Astrocyte (in vitro differentiated cells and primary cell): ENCODE measurements around the gene SFXN3. TPM values are rescaled to one million over a fixed set of nuclear protein-coding genes. Genes with fewer than 3 reads are reported as not detected.

Experiments used
- DNase-seq: peaks from one replicate; pipeline ENCODE4 v3.0.0-alpha.2; 2010; ENCODE audit warnings: low read depth
- FAIRE-seq: peaks from 2 replicates; lab custom pipeline; 2011; peaks lifted over from hg19 to GRCh38; lab: Jason Lieb, UNC
- H2AFZ ChIP-seq: 2 replicates; pipeline ENCODE4 v1.6.0; 2012; ENCODE audit warnings: low read depth, low read length, inconsistent platforms
- H3K27ac ChIP-seq: 2 replicates; pipeline ENCODE4 v1.5.1; 2011; ENCODE audit warnings: low read depth, low read length, inconsistent platforms
- H3K27me3 ChIP-seq: 2 replicates; pipeline ENCODE4 v1.6.0; 2011; ENCODE audit warnings: low read length, inconsistent platforms; ENCODE audit not compliant: insufficient read depth
- H3K36me3 ChIP-seq: 2 replicates; pipeline ENCODE4 v1.5.1; 2011; ENCODE audit warnings: low read length, inconsistent platforms; ENCODE audit not compliant: insufficient read depth
- H3K4me1 ChIP-seq: 2 replicates; pipeline ENCODE4 v1.5.1; 2011; ENCODE audit warnings: low read length, inconsistent platforms; ENCODE audit not compliant: insufficient read depth
- H3K4me2 ChIP-seq: 2 replicates; pipeline ENCODE4 v1.6.0; 2012; ENCODE audit warnings: low read length, inconsistent platforms
- H3K4me3 ChIP-seq: 2 replicates; pipeline ENCODE4 v1.5.1; 2011; ENCODE audit warnings: low read depth, mild to moderate bottlenecking, low read length, inconsistent platforms; ENCODE audit not compliant: insufficient read depth
- H3K79me2 ChIP-seq: 2 replicates; pipeline ENCODE4 v1.6.0; 2012; ENCODE audit warnings: mild to moderate bottlenecking, low read length, inconsistent platforms; ENCODE audit not compliant: insufficient read depth
- H3K9ac ChIP-seq: 2 replicates; pipeline ENCODE4 v1.6.0; 2012; ENCODE audit warnings: mild to moderate bottlenecking, low read length, inconsistent platforms
- H3K9me3 ChIP-seq: 2 replicates; pipeline ENCODE4 v1.5.1; 2012; ENCODE audit warnings: low read depth, mild to moderate bottlenecking, low read length, inconsistent platforms; ENCODE audit not compliant: insufficient read depth
- H4K20me1 ChIP-seq: 2 replicates; pipeline ENCODE4 v1.6.0; 2012; ENCODE audit warnings: low read length, inconsistent platforms; ENCODE audit not compliant: insufficient read depth
- H3K27ac Mint-ChIP-seq: one replicate; pipeline ENCODE4 v1.8.0; 2021; ENCODE audit warnings: mild to moderate bottlenecking, mixed read lengths; ENCODE audit not compliant: unreplicated experiment
- H3K27me3 Mint-ChIP-seq: one replicate; pipeline ENCODE4 v1.8.0; 2021; ENCODE audit warnings: low read depth, mixed read lengths; ENCODE audit not compliant: unreplicated experiment
- H3K36me3 Mint-ChIP-seq: one replicate; pipeline ENCODE4 v1.8.0; 2021; ENCODE audit warnings: low read depth, mixed read lengths; ENCODE audit not compliant: unreplicated experiment
- H3K4me1 Mint-ChIP-seq: one replicate; pipeline ENCODE4 v1.8.0; 2021; ENCODE audit warnings: low read depth, mixed read lengths; ENCODE audit not compliant: unreplicated experiment
- H3K4me3 Mint-ChIP-seq: one replicate; pipeline ENCODE4 v1.8.0; 2021; ENCODE audit warnings: mild to moderate bottlenecking, moderate library complexity, mixed read lengths; ENCODE audit not compliant: unreplicated experiment
- H3K9me3 Mint-ChIP-seq: one replicate; pipeline ENCODE4 v1.8.0; 2021; ENCODE audit warnings: mild to moderate bottlenecking, mixed read lengths; ENCODE audit not compliant: unreplicated experiment
- EZH2 ChIP-seq: IDR thresholded peaks from 2 replicates; pipeline ENCODE4 v1.6.1; 2012; ENCODE audit warnings: mild to moderate bottlenecking, low read length, inconsistent platforms; ENCODE audit not compliant: insufficient read depth
- total RNA-seq: library from RNA; stranded (reverse); gene quantifications from 2 replicates; pipeline ENCODE4 v1.2.1, GENCODE V29; 2021
- TF ChIP-seq, protein P1 (sequence below): IDR thresholded peaks from 2 replicates; pipeline ENCODE4 v1.5.1; 2011; ENCODE audit warnings: low read depth, mild to moderate bottlenecking, inconsistent platforms, low read length, moderate library complexity; ENCODE audit not compliant: insufficient read depth

The SFXN3 gene
- total RNA-seq, 1 donor from 2014 or later, result 68.3 TPM

DNA sequence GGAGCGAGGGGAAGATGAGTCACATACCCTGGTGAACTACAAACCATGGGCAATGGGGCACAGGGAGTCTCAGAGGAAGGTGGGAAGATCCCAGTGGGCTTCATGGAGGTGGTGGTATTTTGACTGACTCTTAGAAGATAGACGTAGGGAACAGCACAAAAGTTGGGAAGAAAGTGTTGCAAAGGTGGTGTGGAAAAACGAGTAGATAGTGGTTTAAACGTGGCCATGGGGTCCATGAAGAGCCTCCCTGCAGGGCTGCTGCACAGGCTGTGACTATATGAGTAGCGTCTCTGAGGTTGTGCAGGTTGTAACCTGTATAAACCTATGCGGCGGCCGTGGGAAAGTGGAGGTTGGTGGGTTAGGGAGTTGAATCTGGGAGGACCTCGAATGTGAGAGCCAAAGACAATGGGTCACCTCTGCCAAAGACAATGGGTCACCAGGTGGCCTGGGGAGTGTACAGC is 17.6 kb upstream of the SFXN3 start:
- no peak overlapping the region for H3K4me3 ChIP-seq
- H3K9me3 ChIP-seq, result no peaks in the 10 kb centered on the region
- H3K36me3 ChIP-seq, result no peaks in the 10 kb centered on the region
- peak; percentile 5 for FAIRE-seq
- no peaks in the 10 kb centered on the region for H3K9me3 Mint-ChIP-seq
- peak overlapping the region; percentile 51 for H3K4me2 ChIP-seq
- DNase-seq, result no peak
- TF ChIP-seq, protein P1, sequence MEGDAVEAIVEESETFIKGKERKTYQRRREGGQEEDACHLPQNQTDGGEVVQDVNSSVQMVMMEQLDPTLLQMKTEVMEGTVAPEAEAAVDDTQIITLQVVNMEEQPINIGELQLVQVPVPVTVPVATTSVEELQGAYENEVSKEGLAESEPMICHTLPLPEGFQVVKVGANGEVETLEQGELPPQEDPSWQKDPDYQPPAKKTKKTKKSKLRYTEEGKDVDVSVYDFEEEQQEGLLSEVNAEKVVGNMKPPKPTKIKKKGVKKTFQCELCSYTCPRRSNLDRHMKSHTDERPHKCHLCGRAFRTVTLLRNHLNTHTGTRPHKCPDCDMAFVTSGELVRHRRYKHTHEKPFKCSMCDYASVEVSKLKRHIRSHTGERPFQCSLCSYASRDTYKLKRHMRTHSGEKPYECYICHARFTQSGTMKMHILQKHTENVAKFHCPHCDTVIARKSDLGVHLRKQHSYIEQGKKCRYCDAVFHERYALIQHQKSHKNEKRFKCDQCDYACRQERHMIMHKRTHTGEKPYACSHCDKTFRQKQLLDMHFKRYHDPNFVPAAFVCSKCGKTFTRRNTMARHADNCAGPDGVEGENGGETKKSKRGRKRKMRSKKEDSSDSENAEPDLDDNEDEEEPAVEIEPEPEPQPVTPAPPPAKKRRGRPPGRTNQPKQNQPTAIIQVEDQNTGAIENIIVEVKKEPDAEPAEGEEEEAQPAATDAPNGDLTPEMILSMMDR, result no peak
- no peak for TF ChIP-seq EZH2
- peaks cover 12% of the 10 kb centered on the region for H3K27me3 Mint-ChIP-seq
- H3K4me1 ChIP-seq, result peaks cover 38% of the 10 kb centered on the region
- no peak overlapping the region for H2AFZ ChIP-seq
- H3K4me1 Mint-ChIP-seq, result peaks cover 21% of the 10 kb centered on the region
- H3K79me2 ChIP-seq, result no peaks in the 10 kb centered on the region
- no peaks in the 10 kb centered on the region for H3K27me3 ChIP-seq
- no peaks in the 10 kb centered on the region for H3K36me3 Mint-ChIP-seq
- peak overlapping the region; percentile 30 for H3K4me3 Mint-ChIP-seq
- peaks cover 2% of the 10 kb centered on the region for H4K20me1 ChIP-seq
- H3K27ac Mint-ChIP-seq, result peak overlapping the region; percentile 35
- peak overlapping the region; percentile 35 for H3K27ac ChIP-seq
- H3K9ac ChIP-seq, result peak overlapping the region; percentile 42

DNA sequence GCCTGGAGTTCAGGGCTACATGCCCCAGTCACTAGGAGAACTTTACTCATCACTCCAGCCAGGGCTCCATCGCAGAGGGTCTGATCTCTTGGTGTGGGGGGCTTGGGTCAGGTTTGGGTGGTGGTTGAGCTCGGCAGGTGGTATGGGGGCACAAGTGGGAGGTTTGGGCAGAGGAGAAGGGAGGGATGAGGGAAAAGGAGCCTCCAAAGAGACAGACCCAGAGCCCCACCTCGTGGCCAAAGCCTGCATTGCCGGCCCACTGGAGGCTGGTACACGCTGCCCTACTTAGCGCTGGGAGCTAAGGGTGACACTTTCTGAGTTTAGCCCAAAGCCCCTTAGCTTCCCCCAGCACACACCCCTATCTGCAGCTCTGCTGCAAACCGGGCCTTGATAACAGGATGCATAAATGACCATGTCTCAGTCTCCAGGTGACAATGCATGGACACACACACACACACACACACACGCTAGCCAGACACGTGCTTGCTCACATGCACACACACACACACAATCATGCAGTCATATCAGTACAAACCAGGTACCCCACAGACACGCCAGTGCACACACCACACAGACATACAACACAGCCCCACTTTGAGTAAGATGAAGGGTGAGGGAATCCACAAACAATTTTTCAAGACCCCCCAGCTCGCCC is 16.7 kb upstream of the SFXN3 start:
- H3K27ac ChIP-seq, result no peak overlapping the region
- H3K4me2 ChIP-seq, result no peak overlapping the region
- H4K20me1 ChIP-seq, result peaks cover 2% of the 10 kb centered on the region
- H3K4me1 Mint-ChIP-seq, result peaks cover 21% of the 10 kb centered on the region
- no peaks in the 10 kb centered on the region for H3K79me2 ChIP-seq
- no peak overlapping the region for H3K4me3 ChIP-seq
- DNase-seq (no peak), FAIRE-seq (no peak)
- H3K36me3 Mint-ChIP-seq, result peaks cover 2% of the 10 kb centered on the region
- TF ChIP-seq, protein P1, result peak; percentile 91
- no peak for TF ChIP-seq EZH2
- H3K9me3 Mint-ChIP-seq, result no peaks in the 10 kb centered on the region
- no peaks in the 10 kb centered on the region for H3K9me3 ChIP-seq
- H3K36me3 ChIP-seq, result no peaks in the 10 kb centered on the region
- H3K9ac ChIP-seq, result no peak overlapping the region
- H3K27me3 ChIP-seq, result no peaks in the 10 kb centered on the region
- H3K4me3 Mint-ChIP-seq, result peak overlapping the region; percentile 20
- no peak overlapping the region for H2AFZ ChIP-seq
- H3K27me3 Mint-ChIP-seq, result peaks cover 14% of the 10 kb centered on the region
- H3K4me1 ChIP-seq, result peaks cover 43% of the 10 kb centered on the region
- peak overlapping the region; percentile 59 for H3K27ac Mint-ChIP-seq
